GM19035 (cell line): ENCODE data around the gene HDAC11.
A peak's percentile ranks its signal among the peaks of the same experiment; 100 is the strongest.
"Not testable (repeated sequence)": the region's sequence is repeated elsewhere in the genome, so short reads cannot be mapped to it uniquely, and the experiment has no call there.

Experiments used
- ATAC-seq: cut with Tn5 transposase; IDR thresholded peaks from one replicate; pipeline ENCODE4 v1.9.1; 2021; ENCODE audit not compliant: unreplicated experiment

The HDAC11 gene

DNA sequence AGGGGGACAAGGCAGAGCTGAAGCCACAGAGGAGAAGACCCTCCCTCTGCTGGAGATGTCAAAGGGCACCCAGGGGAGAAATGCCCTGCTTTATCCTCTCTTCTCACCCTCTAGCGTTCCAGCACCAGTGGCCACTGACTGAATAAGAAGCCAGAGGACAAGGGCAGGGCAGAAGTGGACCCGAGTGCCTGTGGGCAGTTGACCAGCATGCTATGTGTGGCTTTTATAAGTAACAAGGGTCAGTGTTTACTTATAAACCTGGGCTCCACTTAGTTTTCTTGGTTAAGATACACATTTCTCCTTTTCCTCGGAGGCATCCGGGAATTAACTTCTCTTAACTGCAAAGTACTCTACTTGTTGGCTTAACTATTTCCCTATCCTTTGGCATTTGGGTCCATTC, 13.3 kb upstream of the HDAC11 start:
- ATAC-seq, result no peak

DNA sequence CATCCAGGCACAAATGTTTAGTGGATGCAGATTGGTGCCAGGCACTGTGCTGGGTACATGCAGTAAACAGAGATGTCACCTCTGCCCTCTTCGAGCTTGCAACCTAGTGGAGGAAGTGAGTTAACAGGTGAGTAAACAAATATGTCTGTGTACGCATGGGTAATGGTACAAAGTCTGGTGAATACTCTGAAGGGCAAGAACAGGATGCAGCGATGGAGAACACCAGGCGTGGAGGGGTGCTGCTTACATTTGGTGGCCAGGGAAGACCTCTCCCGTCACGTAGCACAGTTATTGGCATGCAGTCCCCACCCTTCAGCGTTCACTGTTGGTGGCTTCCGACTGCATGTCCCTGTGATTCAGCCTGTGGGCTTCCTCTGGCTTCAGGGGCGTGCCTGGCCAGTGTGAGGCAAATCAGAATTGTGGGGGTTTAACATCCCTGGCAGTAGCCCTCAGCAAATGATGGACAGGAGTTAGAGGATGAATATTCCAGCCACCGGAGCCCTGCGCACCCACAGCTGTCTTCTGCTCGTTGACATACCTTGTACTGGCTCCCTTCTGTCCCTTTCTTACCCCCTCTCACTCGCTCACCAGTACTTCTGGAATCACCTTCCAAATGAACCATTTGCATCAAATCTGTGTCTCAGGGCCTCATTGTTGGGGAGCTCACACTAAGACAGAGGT, 9.1 kb upstream of the HDAC11 start:
- no peak for ATAC-seq

DNA sequence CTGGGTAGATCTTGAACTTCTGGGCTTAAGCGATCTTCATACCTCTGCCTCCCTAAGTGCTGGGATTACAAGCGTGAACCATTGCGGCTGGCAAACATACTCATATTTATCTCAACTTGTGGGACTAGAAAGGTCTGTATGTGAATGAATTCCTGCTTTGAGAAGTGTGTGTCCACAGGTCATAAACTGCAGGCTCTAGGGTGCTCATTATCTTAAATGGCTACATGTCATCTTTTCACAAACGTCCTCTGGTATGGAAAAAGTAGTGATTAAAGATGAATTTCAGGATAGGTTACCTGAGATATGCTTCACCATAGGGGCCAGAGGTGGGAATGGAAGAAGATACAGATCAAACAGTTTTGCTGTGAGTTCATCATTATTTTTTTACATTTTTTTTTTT, 7.8 kb upstream of the HDAC11 start:
- no peak for ATAC-seq

DNA sequence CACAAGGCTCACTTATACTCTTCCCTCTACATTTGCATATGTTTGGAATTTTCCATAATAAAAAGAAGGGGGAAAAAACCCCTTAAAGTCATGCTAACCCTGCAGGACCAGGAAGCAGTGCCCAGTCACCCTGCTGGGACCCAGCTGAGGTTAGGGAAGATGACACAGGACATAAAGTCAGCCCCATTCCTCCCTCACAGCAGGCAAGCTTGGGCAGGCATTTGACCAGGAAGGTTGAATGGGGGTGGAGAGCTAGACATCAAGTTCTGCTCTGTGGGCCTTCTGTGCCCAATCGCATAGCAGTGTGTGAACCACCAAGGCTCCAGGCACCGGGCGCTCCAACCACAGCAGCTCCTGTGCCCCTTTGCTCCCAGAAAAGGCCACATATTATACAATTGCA, 7.1 kb upstream of the HDAC11 start:
- no peak for ATAC-seq

DNA sequence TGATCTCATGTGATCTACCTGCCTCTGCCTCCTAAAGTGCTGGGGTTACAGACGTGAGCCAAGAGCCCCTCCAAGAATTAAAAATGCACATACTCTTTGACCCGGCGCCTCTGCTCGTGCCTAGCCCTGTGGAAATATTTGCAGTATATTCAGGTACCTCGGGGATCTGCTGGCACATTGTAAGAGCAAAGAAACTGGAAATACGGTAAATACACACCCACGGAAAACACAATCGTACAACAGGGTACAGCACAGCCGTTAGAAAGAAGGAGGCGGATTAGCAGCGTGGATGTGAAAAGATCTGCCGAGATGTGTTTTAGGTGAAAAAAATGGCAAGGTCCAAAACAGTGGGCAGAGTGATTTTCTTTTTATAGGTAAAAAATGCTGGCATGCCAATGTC, 6.1 kb upstream of the HDAC11 start:
- no peak for ATAC-seq

DNA sequence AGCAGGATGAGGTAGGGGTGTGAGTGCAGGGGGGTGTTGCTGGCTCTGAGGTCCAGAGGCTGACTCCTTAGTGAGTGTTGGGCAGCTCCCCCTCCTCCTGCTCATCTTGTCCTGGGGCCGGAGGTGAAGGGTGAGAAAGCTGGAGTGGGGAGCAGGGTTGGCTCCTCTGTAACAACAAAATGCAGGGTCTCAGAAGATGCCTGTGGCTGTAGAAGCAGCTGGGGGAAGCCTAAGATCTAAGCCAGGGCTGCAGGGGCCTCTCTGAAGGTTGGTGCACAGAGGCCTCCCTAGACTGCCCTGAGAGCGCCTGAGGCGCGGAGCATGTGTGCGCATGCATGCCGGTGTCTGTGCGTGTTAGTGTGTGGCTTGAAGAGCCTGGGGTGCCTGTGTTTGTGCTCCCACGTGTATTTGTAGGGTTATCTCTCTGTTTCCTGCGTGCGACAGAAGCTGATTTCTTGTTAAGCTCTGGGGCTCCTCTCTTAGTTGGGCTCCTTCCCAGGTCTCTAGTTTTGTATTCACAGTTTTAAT, 5.3 kb upstream of the HDAC11 start:
- no peak for ATAC-seq

DNA sequence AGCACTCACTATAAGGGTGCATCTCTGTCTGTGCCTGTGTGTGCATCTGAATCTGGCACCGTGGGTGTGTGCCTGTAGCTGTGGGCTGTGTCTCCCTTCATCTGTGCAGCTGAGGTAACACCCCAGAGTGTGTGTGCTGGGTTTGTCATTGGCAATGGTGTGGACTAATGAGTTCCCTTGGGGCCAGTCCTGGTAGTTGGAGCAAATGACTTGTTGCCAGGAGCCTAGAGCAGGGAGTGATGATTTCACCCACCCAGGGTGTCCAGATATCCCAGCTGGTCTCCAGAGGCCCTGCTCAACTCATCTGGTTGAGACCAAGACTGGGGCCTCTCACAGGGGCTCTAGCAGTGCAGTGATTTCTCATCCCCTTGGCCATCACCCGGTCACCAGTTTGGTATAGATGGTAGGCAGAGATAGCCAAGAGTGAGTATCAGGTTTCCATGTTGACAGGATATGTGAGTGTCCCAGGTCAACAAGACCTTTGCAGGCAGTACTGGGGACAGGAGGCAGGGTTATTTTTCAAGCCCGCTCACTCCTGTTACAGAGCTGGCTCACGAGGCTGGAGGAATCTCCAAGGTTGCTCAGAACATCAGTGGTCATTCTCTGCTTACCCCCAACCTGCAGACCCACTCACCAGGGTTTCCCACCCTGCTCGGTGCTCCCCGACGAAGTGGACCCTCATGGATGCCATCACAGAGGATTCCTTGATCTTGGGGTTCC, 4.1 kb upstream of the HDAC11 start:
- ATAC-seq, result no peak

DNA sequence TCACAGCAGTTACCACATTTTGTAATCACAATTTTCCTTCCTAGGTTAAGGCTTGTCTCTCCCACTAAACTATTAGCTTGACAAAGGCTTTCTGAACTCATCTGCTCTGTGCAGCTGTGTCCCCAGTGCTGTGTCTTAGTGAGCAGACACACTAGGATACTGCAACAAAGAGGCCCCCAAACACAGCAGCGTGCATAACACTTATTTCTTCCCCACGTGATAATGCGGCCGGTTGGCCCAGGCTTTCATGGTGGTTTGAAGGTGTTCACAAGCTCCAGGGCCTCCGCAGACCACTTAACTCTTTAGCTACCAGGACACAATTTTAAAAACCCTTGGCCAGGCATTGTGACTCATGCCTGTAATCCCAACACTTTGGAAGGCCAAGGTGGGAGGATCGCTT, 2.2 kb upstream of the HDAC11 start:
- ATAC-seq, result no peak

DNA sequence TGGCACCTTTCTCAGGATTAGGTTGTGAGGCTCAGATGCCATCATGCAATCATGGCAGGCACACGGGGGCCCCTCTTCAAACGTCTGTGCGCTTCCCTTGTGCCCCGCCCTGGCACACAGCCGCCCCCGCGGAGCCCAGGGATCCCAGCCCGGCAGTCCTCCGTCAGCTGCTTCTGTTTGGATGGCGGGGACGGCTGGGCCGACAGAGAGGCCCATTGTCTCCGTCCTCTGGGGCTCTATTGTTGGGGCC, 849 bp upstream of the HDAC11 start:
- ATAC-seq, result peak; percentile 7

DNA sequence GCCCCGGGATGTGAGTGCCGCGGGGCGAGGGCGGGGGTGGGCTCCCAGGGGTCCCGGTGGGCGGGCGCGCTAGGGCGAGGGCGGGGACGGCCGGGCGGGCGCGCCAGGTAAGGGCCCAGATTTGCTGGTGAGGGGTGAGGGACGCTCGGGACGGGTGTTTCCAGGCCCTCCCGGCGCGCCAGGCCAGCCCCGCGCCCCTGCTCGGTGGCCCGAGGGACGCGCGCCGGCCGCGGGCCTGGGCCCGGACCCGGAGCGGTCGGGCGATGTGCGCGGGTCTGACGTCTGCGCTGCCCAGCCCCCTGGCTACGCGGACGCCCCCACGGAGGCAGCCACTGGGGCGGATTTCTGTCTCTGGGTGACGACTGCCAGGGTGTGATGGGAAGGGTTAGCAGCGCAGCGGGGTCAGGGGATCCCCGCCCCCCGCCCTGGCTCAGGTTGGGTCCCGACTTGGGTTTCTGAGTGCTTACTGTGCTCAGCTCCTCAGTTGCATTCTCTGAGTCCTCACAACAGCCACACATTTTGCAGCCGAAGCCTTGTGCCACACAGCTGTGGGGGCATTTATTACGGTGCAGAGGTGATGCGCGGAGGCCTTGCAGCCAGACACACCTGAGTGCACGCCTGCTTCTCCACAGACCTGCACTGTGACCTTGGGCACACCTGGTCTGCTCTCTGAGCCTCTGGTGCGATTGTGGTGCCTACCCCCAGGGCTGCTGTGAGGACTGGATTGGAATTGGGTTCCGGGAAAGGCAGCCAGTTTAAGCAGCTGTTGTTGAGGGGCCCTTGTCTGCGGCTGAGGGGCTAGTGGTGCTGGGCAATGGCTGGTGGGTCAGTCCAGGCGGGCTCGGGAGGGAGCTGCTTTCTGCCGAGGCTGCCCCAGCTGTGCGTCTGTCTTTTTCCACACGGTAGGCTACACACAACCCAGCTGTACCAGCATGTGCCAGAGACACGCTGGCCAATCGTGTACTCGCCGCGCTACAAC, 523 bp downstream of the HDAC11 start:
- ATAC-seq, result peak; percentile 34

DNA sequence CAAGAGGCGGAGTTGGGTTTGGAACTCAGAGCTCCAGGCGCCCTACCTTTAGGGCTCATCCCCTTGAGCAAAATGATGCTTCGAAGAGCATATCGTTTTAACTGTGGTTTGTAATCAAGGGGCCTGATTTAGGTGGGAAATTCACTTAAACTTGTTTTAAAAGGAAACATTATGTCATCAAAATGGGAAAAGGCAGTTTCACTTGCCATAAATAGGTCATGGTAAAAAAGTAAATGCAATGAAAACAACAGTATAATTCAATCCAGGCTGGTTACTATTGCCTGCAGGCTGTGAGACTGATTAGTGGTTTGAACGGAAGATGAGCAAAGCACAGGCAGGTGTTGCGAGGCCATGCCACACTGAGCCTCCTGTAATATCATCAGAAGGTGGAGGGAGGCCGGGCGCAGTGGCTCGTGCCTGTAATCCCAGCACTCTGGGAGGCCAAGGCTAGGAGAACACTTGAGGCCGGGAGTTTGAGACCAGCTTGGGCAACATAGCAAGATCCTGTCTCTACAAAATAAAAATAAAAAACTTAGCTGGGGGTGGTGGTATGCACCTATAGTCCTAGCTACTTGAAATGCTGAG, 2.1 kb downstream of the HDAC11 start:
- no peak for ATAC-seq

DNA sequence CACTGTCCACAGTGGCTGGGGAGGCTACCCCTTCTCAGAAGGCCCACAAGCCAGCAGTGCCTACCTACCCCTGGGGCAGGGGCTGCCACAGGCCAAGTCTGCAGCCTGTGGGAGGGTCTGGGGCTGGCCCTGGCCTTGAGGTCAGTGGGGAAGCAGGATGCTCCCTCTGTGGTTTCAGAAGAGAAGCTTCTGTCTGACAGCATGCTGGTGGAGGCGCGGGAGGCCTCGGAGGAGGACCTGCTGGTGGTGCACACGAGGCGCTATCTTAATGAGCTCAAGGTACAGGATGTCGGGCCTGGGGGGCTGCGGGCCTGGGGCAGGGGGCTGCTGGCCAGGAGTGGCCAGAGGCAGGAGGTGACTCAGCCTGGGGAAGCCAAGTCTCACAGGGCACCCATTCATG, 3.2 kb downstream of the HDAC11 start:
- ATAC-seq, result no peak

DNA sequence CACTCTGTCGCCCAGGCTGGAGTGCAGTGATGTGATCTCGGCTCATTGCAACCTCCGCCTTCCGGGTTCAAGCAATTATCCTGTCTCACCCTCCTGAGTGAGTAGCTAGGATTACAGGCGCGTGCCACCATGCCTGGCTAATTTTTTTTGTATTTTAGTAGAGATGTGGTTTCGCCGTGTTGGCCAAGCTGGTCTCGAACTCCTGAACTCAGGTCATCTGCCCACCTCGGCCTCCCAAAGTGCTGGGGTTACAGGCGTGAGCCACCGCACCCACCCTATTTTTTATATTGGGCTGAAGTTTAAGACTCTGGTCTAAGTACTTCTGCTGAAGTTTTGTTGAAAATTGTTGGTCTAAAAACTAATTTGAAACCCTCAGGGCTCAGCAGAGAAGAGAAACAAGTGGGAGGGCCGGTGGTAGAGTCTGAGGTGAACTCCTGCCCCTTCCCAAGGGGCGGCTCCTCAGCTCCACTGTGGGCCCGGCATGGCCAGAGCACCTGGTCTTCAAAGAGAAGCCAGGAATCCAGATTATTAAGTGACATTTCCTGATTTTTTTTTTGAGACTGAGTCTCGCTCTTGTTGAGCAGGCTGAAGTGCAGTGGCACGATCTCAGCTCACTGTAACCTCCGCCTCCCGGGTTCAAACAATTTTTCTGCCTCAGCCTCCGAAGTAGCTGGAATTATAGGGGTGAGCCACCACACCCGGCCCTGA, 4.0 kb downstream of the HDAC11 start:
- no peak for ATAC-seq

DNA sequence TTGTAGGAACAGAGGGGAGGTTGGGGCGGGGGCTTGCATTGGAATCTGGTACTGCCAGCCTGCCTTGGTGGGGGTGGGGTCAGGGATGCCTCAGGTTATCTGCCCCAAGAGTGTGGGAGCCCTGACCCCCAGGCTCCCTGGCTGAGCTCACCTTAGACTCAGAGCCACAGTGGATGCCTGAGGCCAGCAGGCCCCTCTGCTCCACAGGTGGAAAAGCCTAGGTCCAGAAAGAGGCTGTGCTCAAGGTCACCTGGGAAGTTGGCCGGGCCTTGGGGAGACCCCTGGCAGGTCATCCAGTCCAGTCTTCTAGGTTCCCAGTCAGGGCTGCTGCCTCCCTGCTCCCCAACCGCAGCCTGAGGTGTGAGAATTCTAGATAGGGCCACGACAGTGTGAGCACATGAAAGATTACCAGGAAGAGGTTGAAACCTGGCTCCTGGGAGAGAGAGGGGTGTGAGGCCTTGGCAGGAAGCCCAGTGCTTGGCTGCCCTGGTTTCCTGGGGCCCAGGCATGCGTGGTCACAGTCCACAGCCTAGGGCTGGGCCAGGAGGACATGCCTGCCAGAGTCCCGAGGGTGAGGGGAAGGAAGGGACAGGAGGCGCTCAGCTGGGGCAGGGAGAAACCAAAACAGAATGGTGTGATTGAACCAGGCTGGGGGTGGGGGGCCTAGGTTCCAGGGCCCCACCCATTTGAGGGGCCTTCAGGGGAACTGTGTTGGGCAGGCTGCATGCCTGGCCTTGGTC, 4.9 kb downstream of the HDAC11 start:
- no peak for ATAC-seq

DNA sequence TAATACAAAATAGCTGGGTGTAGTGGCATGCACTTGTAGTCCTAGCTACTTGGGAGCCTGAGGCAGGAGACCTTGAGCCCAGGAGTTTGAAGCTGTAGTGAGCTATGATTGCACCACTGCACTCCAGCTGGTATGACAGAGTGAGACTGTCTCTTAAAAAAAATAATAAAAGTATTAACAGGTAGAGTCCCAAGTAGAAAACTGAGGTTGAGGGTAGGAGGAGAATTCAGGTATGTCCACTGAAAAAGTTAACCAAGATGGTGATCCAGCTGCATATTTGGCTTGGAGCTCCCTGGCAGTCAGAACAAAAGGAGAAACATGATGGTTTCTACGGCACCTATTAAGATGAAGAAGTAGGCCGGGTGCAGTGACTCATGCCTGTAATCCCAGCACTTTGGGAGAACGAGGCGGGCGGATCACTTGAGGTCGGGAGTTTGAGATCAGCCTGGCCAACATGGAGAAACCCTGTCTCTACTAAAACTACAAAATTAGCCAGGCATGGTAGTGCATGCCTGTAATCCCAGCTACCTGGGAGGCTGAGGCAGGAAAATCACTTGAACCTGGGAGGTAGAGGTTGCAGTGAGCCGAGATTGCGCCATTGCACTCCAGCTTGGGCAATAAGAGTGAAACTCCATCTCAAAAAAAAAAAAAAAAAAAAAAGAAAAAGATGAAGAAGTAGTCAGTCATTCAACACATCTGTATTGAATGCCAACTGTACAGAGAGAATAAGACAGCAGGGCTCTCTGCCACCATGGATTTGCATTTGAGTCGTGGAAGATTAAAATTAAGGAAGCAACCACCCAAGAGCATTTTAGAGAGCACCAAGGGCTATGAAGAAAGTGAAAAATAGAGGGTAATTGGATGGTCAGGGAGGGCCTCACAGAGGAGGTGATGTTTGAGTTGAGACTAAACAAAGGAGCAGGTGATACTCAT, 5.8 kb downstream of the HDAC11 start:
- not testable (repeated sequence) for ATAC-seq

DNA sequence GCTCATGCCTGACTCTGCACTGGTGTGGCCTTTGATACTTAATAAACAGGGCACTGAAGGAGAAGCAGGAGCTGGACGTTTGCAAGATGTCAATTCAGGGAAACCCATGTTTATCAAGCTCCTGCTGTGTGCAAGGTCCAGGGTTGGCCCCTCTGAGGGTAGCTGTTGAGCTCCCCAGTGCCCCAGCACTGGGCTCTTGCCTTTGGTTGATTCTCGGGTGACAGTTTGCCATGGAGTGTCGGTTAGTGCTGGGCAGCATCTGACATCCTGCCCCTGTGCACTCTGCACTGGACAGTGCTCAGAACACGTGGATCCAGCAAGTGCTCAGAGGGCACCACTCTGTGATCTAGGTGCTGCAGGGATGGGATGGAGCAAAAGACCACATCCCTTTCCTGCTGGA, 7.3 kb downstream of the HDAC11 start:
- no peak for ATAC-seq

DNA sequence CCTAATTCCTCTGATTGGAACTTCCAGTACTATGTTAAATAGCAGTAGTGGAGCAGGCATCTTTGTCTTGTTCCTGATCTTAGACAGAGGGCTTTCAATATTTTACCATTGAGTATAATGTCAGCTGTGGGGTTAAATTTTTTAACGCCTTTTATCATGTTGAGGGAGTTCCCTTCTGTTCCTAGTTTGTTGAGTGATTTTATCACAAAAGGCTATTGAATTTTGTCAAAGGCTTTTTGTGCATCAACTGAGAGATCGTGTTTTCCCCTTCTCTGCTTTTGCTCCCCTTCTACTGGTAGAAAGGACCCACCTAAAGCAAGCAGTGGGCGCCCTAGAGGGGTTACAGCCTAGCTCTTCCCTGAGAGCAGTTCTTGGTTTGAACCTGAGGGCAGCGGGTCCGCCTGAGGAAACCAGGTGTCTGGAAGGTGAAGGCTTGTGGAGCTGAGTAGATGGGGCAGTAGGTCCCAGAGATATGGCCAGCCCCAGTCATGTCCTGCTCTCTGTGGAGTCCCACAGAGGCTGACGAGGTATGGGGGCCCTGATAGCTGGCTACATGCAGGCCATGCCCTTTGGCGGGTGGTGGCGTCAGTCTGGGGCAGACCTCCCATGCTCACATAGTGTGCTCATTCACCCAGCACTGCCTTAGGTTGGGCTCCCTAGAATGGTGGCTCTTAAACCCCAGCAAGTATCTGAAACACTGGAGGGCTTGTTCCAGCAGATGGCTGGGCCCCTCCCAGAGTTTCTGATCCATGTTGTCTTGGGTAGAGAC, 11.3 kb downstream of the HDAC11 start:
- ATAC-seq, result no peak

DNA sequence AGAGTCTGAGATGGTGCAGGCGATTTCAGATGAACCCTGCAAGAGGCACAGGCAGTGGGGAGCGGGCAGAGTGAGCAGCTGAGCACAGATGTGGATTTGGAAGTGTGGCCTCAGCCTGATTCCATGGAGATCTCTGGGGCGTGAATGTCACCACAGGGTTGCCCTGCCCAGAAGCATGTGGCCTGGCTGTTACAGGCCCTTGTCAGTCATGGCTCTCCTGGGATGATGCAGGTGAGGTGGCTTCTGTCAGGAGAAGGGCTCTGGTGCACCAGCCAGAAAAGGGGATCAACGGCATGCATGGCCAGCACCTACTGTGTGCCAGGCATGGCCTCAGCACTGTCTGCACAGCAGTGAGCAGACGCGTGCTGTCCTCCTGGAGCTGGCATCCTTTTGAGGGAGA, 11.9 kb downstream of the HDAC11 start:
- no peak for ATAC-seq
